ENCODE data around the gene TTC34. TPM values are rescaled to one million over a fixed set of nuclear protein-coding genes. Genes with fewer than 3 reads are reported as not detected.

The TTC34 gene
- total RNA-seq, 1 experiment from 2014 or later: 0.92 TPM

DNA sequence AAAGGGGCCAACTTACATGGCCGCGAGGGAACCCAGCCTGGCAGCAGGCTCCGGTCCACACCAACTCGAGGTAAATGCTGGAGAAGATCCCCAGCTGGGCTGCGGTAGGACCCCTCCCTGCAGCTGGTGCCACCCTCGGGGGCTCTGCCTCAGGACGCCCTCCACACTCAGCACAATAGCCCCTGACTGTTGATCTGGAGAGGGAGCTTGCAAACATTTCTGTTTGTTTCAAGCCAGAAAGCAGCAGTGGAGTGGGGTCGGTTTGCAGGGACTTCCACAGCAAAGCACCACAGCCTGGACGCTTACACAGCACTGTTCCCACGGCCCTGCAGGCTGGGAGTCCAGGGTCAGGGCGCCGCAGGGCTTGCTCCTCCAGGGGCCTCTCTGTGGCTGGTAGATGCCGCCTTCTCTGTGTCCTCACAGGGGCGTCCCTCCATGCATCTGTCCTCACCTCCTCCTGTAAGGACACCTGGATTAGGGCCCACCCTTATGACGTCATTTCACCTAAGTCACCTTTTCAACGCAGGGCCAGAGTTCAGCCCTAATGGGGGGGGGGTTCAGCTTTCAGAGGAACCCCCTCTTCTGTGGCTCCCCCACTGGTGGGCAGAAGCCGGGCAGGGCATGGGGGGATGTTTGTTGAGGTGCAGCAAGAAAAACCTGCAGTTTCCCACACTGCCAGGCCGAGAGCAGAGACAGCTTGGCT is 24.1 kb upstream of the TTC34 start:
- no peaks in the 10 kb centered on the region for H3K79me1 ChIP-seq (ENCODE audit: insufficient read depth, low read depth, low read length, poor library complexity, severe bottlenecking)
- no peak overlapping the region for H4K5ac ChIP-seq (ENCODE audit: insufficient read length, low read depth, low read length)
- no peak overlapping the region for H2BK120ac ChIP-seq (ENCODE audit: low read depth, low read length, poor library complexity, severe bottlenecking)
- Mint-ChIP-seq H3K4me1 (no peaks in the 10 kb centered on the region), H3K27ac (no peak overlapping the region), H3K36me3 (ENCODE audit: insufficient read depth in 1 of 3, low read depth in 3 of 3) (peaks cover 0 to 13% (median 0%) of the 10 kb centered on the region in 3 experiments; a peak in 5 of 7 replicates), H3K9me3 (peaks cover 33 to 91% of the 10 kb centered on the region in 2 experiments), H3K27me3 (ENCODE audit: low read depth) (peaks cover 2% of the 10 kb centered on the region; the same call in 1 of the 2 replicates), H3K4me3 (no peak overlapping the region)
- TF ChIP-seq, protein P1, sequence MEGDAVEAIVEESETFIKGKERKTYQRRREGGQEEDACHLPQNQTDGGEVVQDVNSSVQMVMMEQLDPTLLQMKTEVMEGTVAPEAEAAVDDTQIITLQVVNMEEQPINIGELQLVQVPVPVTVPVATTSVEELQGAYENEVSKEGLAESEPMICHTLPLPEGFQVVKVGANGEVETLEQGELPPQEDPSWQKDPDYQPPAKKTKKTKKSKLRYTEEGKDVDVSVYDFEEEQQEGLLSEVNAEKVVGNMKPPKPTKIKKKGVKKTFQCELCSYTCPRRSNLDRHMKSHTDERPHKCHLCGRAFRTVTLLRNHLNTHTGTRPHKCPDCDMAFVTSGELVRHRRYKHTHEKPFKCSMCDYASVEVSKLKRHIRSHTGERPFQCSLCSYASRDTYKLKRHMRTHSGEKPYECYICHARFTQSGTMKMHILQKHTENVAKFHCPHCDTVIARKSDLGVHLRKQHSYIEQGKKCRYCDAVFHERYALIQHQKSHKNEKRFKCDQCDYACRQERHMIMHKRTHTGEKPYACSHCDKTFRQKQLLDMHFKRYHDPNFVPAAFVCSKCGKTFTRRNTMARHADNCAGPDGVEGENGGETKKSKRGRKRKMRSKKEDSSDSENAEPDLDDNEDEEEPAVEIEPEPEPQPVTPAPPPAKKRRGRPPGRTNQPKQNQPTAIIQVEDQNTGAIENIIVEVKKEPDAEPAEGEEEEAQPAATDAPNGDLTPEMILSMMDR (conservative IDR thresholded peaks at IDR 0.05): no peak
- H3K9ac ChIP-seq (ENCODE audit: extremely low read depth, insufficient read length, low read length): no peak overlapping the region
- no peak overlapping the region for H3K14ac ChIP-seq (ENCODE audit: insufficient read depth, low read length)
- no peak overlapping the region for H3K4ac ChIP-seq (ENCODE audit: low read depth, low read length)
- H3K23me2 ChIP-seq (ENCODE audit: insufficient read length, low read depth, low read length, poor library complexity, severe bottlenecking): no peaks in the 10 kb centered on the region
- no peak overlapping the region for H4K91ac ChIP-seq (ENCODE audit: insufficient read length, low read depth, low read length)
- no peak overlapping the region for H2BK15ac ChIP-seq (ENCODE audit: low read depth, low read length)
- H2BK5ac ChIP-seq (ENCODE audit: insufficient read length, low read length): no peak overlapping the region
- no peak overlapping the region for H4K8ac ChIP-seq (replicated peaks; ENCODE audit: insufficient read length, low read depth, low read length)
- H3K27me3 ChIP-seq (ENCODE audit: insufficient read depth, low read length): no peaks in the 10 kb centered on the region
- H3K4me1 ChIP-seq (ENCODE audit: insufficient read depth, low read length): no peaks in the 10 kb centered on the region
- no peak overlapping the region for H2BK12ac ChIP-seq (ENCODE audit: insufficient read length, low read depth, low read length)
- H2AK5ac ChIP-seq (ENCODE audit: insufficient read length, low read length): no peak overlapping the region
- no peak overlapping the region for H3K18ac ChIP-seq (ENCODE audit: insufficient read length, low read depth, low read length)
- H3K9me3 ChIP-seq (ENCODE audit: control insufficient read depth, low read depth, low read length): peaks cover 99% of the 10 kb centered on the region
- no peak overlapping the region for H3T11ph ChIP-seq (ENCODE audit: low read length)
- no peak for DNase-seq
- H4K20me1 ChIP-seq (ENCODE audit: control insufficient read depth, insufficient read depth, insufficient read length): no peaks in the 10 kb centered on the region
- H3K27ac ChIP-seq (ENCODE audit: insufficient read length, low read depth, low read length): no peak overlapping the region
- H2BK20ac ChIP-seq (ENCODE audit: low read depth, low read length, poor library complexity, severe bottlenecking): no peak overlapping the region
- no peak overlapping the region for H3K23ac ChIP-seq (ENCODE audit: insufficient read length, low read depth, low read length)
- H3K4me2 ChIP-seq (ENCODE audit: insufficient read depth, insufficient read length, low read length): no peak overlapping the region
- no peak overlapping the region for H3K56ac ChIP-seq (ENCODE audit: insufficient read length, low read depth, low read length)
- no peaks in the 10 kb centered on the region for H3K79me2 ChIP-seq (ENCODE audit: insufficient read depth, low read length)
- WGBS (ENCODE audit: extremely low coverage, insufficient read length, low lambda C conversion rate): no CpG with 5 or more reads among the region's 18 CpGs
- no peak overlapping the region for H2AFZ ChIP-seq (ENCODE audit: low read length)

Measured in H9 (cell line).